ENCODE measurements around the gene ELK4.

- TF ChIP-seq, protein P1, sequence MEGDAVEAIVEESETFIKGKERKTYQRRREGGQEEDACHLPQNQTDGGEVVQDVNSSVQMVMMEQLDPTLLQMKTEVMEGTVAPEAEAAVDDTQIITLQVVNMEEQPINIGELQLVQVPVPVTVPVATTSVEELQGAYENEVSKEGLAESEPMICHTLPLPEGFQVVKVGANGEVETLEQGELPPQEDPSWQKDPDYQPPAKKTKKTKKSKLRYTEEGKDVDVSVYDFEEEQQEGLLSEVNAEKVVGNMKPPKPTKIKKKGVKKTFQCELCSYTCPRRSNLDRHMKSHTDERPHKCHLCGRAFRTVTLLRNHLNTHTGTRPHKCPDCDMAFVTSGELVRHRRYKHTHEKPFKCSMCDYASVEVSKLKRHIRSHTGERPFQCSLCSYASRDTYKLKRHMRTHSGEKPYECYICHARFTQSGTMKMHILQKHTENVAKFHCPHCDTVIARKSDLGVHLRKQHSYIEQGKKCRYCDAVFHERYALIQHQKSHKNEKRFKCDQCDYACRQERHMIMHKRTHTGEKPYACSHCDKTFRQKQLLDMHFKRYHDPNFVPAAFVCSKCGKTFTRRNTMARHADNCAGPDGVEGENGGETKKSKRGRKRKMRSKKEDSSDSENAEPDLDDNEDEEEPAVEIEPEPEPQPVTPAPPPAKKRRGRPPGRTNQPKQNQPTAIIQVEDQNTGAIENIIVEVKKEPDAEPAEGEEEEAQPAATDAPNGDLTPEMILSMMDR (IDR thresholded peaks at IDR 0.05; ENCODE audit: low read length) = no peak
- no peak for TF ChIP-seq EZH2 (optimal IDR thresholded peaks at IDR 0.05; ENCODE audit: low read depth, low read length)
Observed at GRCh38 chr1:205604059-205604458, 27.8 kb downstream of the ELK4 start.

Measured in MM.1S (cell line).